A549 (cell line): ENCODE data around the gene SLC1A1. TPM values are rescaled to one million over a fixed set of nuclear protein-coding genes. Genes with fewer than 3 reads are reported as not detected.

Experiments
- ATAC-seq, 2 experiments: fragments of 200-7000 bp in 1 of 2; fragments of >200 bp in 1 of 2; cut with Nextera tagmentation in 1 of 2; cut with Tn5 transposase in 1 of 2; 3 replicates each; pipeline versions ENCODE4 v1.8.0 to v1.9.1; 2018 to 2020; ENCODE audit warnings: mild to moderate bottlenecking in 1 of 2, moderate library complexity in 1 of 2
- CTCF ChIA-PET: fragments of 300-600 bp; sonication (Branson Sonifier 250); formaldehyde crosslinking; extraction: SDS; loops from one replicate; lab custom pipeline; 2021; ENCODE audit warnings: antibody characterized with exemption, inconsistent platforms; lab: Yijun Ruan, JAX
- POLR2A ChIA-PET: fragments of 350-600 bp; formaldehyde crosslinking; extraction: SDS; loops from one replicate; lab custom pipeline; 2021; ENCODE audit warnings: antibody characterized with exemption, inconsistent platforms; lab: Yijun Ruan, JAX
- DNase-seq, 2 experiments: peaks; one replicate each; pipeline versions ENCODE4 v3.0.0 to v3.0.0-alpha.2; 2011 to 2016; ENCODE audit warnings: low read depth in 1 of 2, low spot score in 1 of 2
- FAIRE-seq: peaks from 2 replicates; lab custom pipeline; 2011; peaks lifted over from hg19 to GRCh38; lab: Jason Lieb, UNC
- H3K27ac ChIP-seq, 2 experiments: fragments of >200 bp; sonication (Bioruptor Twin); formaldehyde crosslinking; 3 replicates each; pipeline ENCODE4 v1.5.1; 2016 to 2017
- H3K4me1 ChIP-seq: fragments of >200 bp; sonication (Bioruptor Twin); formaldehyde crosslinking; 3 replicates; pipeline ENCODE4 v1.6.1; 2016
- H3K4me2 ChIP-seq: fragments of >200 bp; sonication (Bioruptor Twin); formaldehyde crosslinking; 3 replicates; pipeline ENCODE4 v1.6.1; 2016
- H3K4me3 ChIP-seq: fragments of >200 bp; sonication (Bioruptor Twin); formaldehyde crosslinking; 3 replicates; pipeline ENCODE4 v1.5.1; 2016
- H3K9me3 ChIP-seq: fragments of >200 bp; sonication (Bioruptor Twin); formaldehyde crosslinking; 3 replicates; pipeline ENCODE4 v1.6.1; 2016
- ATOH8 ChIP-seq: fragments of 250-450 bp; sonication (Bioruptor Pico); IDR thresholded peaks from 2 replicates; pipeline ENCODE4 v1.5.0; 2020; ENCODE audit warnings: low read depth, mild to moderate bottlenecking, moderate library complexity
- CBX8 ChIP-seq: fragments of 200-600 bp; sonication (generic); IDR thresholded peaks from 2 replicates; pipeline ENCODE4 v1.6.1; 2016
- CHD2 ChIP-seq: fragments of 150-350 bp; IDR thresholded peaks from 2 replicates; pipeline ENCODE4 v1.6.1; 2014; ENCODE audit warnings: low read length; ENCODE audit not compliant: partially characterized antibody
- ESRRA ChIP-seq: fragments of 150-350 bp; IDR thresholded peaks from 2 replicates; pipeline ENCODE4 v1.6.1; 2014; ENCODE audit warnings: mild to moderate bottlenecking, low read length, borderline replicate concordance
- FOXS1 ChIP-seq: fragments of 250-450 bp; sonication (Bioruptor Pico); IDR thresholded peaks from 2 replicates; pipeline ENCODE4 v1.5.0; 2020; ENCODE audit warnings: mild to moderate bottlenecking, moderate library complexity
- HEYL ChIP-seq: fragments of 250-450 bp; sonication (Bioruptor Pico); IDR thresholded peaks from 2 replicates; pipeline ENCODE4 v1.8.0; 2021; ENCODE audit warnings: mild to moderate bottlenecking, moderate library complexity
- JUN ChIP-seq, 2 experiments: fragments of >200 bp; sonication (Bioruptor Twin); formaldehyde crosslinking; IDR thresholded peaks; 2 replicates in 1 of 2; 3 replicates in 1 of 2; pipeline ENCODE4 v1.6.1; 2016 to 2017
- MAX ChIP-seq: IDR thresholded peaks from 2 replicates; pipeline ENCODE4 v1.6.1; 2012
- MAZ ChIP-seq: fragments of 150-350 bp; IDR thresholded peaks from 2 replicates; pipeline ENCODE4 v1.6.1; 2014; ENCODE audit warnings: antibody characterized with exemption, low read depth, low read length, borderline replicate concordance
- NFE2L2 ChIP-seq: fragments of 150-350 bp; conservative IDR thresholded peaks from 2 replicates; pipeline ENCODE4 v1.6.1; 2014; ENCODE audit warnings: low read length
- RNF2 ChIP-seq: fragments of 200-600 bp; sonication (generic); IDR thresholded peaks from 2 replicates; pipeline ENCODE4 v1.6.1; 2016; ENCODE audit warnings: low read depth, mild to moderate bottlenecking, antibody characterized with exemption, moderate library complexity, borderline replicate concordance
- ZFP36 ChIP-seq: fragments of 450-650 bp; IDR thresholded peaks from 2 replicates; pipeline ENCODE4 v1.6.1; 2014; ENCODE audit warnings: borderline replicate concordance; ENCODE audit not compliant: partially characterized antibody
- WGBS: methylation state at CpG from one replicate; pipeline ENCODE4 v1.1.6; 2017; ENCODE audit errors: missing lambda C conversion rate; 5-methylcytosine and 5-hydroxymethylcytosine counted together
- polyA plus RNA-seq, 4 experiments: library from polyadenylated mRNA; depleted of rRNA in 3 of 4; stranded (reverse); fragments of >200 nt; fragmentation: RNase III in 1 of 4; extraction: RNeasy Plus Mini Kit Qiagen cat#74134 plus additional on column Dnase treatment in 1 of 4; gene quantifications; 2 replicates in 3 of 4; 3 replicates in 1 of 4; pipeline ENCODE4 v1.2.3, GENCODE V29; 2011 to 2017

SLC1A1 gene
- polyA plus RNA-seq, 2 of the 4 experiments (the other 2 are of a cell fraction) = 0.66 to 1.3 TPM

- no peak for TF ChIP-seq ZFP36
Observed at GRCh38 chr9:4620881-4621555, 130.8 kb downstream of the SLC1A1 start (continued).

- ATAC-seq (no peak), DNase-seq (no peak), FAIRE-seq (no peak)
- ChIA-PET POLR2A (no interaction called here), CTCF (interaction anchor here (1.5 to 1.9 kb wide), 2 partner anchors 17 to 19 kb away, joined by 3 to 7 read pairs; no protein-coding TSS in a partner anchor)
- Histone ChIP-seq H3K27ac (no peak overlapping the region), H3K9me3 (no peaks in the 10 kb centered on the region), H3K4me3 (no peak overlapping the region), H3K4me2 (no peak overlapping the region), H3K4me1 (no peaks in the 10 kb centered on the region)
- 81% methylated on average over 10 of the region's 10 CpGs for WGBS
- no peak for TF ChIP-seq FOXS1 (CRISPR knock-in tag)
- TF ChIP-seq NFE2L2 = no peak
- TF ChIP-seq MAX = no peak
- TF ChIP-seq CHD2 = no peak
- TF ChIP-seq RNF2 = no peak
- no peak for TF ChIP-seq ESRRA
- TF ChIP-seq ATOH8 (CRISPR knock-in tag) = no peak
- TF ChIP-seq MAZ = no peak
- no peak for TF ChIP-seq JUN (IDR thresholded peaks at IDR 0.05)
- TF ChIP-seq ZFP36 = no peak
Observed at GRCh38 chr9:4622016-4622415, 131.7 kb downstream of the SLC1A1 start.

- Histone ChIP-seq H3K9me3 (no peaks in the 10 kb centered on the region), H3K4me2 (no peak overlapping the region), H3K4me1 (no peaks in the 10 kb centered on the region), H3K27ac (no peak overlapping the region), H3K4me3 (no peak overlapping the region)
- FAIRE-seq (no peak), DNase-seq (no peak), ATAC-seq (no peak)
- 43% methylated on average over 2 of the region's 2 CpGs for WGBS
- POLR2A ChIA-PET = no interaction called here
- no peak for TF ChIP-seq MAX
- no peak for TF ChIP-seq HEYL (CRISPR knock-in tag)
- no peak for TF ChIP-seq CBX8
- CTCF ChIA-PET = no interaction called here
Observed at GRCh38 chr9:4630836-4631235, 140.6 kb downstream of the SLC1A1 start.

Other genes starting within 250 kb of the SLC1A1 start
- gene GLIS3, start 190.4 kb upstream of the SLC1A1 start, polyA plus RNA-seq (2011; rRNA removed) = 14.1 and 28.1 TPM in 2 replicates
- gene GLIS3, start 190.4 kb upstream of the SLC1A1 start, polyA plus RNA-seq (2017; fragmentation: RNase III; extraction: RNeasy Plus Mini Kit Qiagen cat#74134 plus additional on column Dnase treatment) = 14.2 to 15.2 TPM (median 14.3 TPM) in 3 replicates
- 13.2 and 13.5 TPM in 2 replicates for gene PLPP6, start 171.8 kb downstream of the SLC1A1 start, polyA plus RNA-seq (2011; rRNA removed)
- gene PLPP6, start 171.8 kb downstream of the SLC1A1 start, polyA plus RNA-seq (2017; fragmentation: RNase III; extraction: RNeasy Plus Mini Kit Qiagen cat#74134 plus additional on column Dnase treatment) = 8.8 to 11.2 TPM (median 11.2 TPM) in 3 replicates
- gene SPATA6L, start 176.0 kb downstream of the SLC1A1 start, polyA plus RNA-seq (2011; rRNA removed) = 5.9 and 6.6 TPM in 2 replicates
- 0.99 to 1.6 TPM (median 1.2 TPM) in 3 replicates for gene SPATA6L, start 176.0 kb downstream of the SLC1A1 start, polyA plus RNA-seq (2017; fragmentation: RNase III; extraction: RNeasy Plus Mini Kit Qiagen cat#74134 plus additional on column Dnase treatment)
- 10.4 and 16.2 TPM in 2 replicates for gene CDC37L1, start 189.1 kb downstream of the SLC1A1 start, polyA plus RNA-seq (2011; rRNA removed)
- gene CDC37L1, start 189.1 kb downstream of the SLC1A1 start, polyA plus RNA-seq (2017; fragmentation: RNase III; extraction: RNeasy Plus Mini Kit Qiagen cat#74134 plus additional on column Dnase treatment) = 9.5 to 10.5 TPM (median 9.7 TPM) in 3 replicates